Measurements from ENCODE around the gene FGF4. TPM values are rescaled to one million over a fixed set of nuclear protein-coding genes. Genes with fewer than 3 reads are reported as not detected.

Gene FGF4
- total RNA-seq, 2 donors from 2014 or later = 0.27 to 3.5 TPM

- H3K9me3 Mint-ChIP-seq = no peaks in the 10 kb centered on the region
- peak; percentile 70 for TF ChIP-seq CTCF (conservative IDR thresholded peaks at IDR 0.05)
- no peaks in the 10 kb centered on the region for H3K36me3 Mint-ChIP-seq (ENCODE audit: low read depth)
- Histone ChIP-seq H3K4me3 (ENCODE audit: low read length) (no peak overlapping the region), H3K27ac (ENCODE audit: low read depth, low read length) (no peak overlapping the region), H3K4me1 (ENCODE audit: control insufficient read depth, insufficient read depth, low read length) (no peaks in the 10 kb centered on the region), H3K36me3 (ENCODE audit: control insufficient read depth, insufficient read depth, low read length) (no peaks in the 10 kb centered on the region), H3K9ac (ENCODE audit: extremely low read depth, low read length, poor library complexity, severe bottlenecking) (no peak overlapping the region), H3K9me3 (ENCODE audit: control insufficient read depth, low read length) (no peaks in the 10 kb centered on the region), H3K27me3 (ENCODE audit: control insufficient read depth, insufficient read depth, low read length, poor library complexity, severe bottlenecking) (peaks cover 15% of the 10 kb centered on the region)
- no peaks in the 10 kb centered on the region for H3K4me1 Mint-ChIP-seq
- H3K4me3 Mint-ChIP-seq = no peak overlapping the region
- WGBS, 2 experiments (ENCODE audit: insufficient coverage in 1 of 2, insufficient read length in 1 of 2) = 77 to 80% methylated on average over 3 to 9 of the region's 9 CpGs
- peak; percentile 75 for DNase-seq
- no peak overlapping the region for H3K27ac Mint-ChIP-seq
- peaks cover 14% of the 10 kb centered on the region for H3K27me3 Mint-ChIP-seq (ENCODE audit: insufficient read depth)
Observed at GRCh38 chr11:69721745-69722144, 53.4 kb downstream of the FGF4 start.

GRCh38 chr11:69721106-69721505, 54.0 kb downstream of the FGF4 start:
- DNase-seq = peak; percentile 48
- no peak for TF ChIP-seq CTCF (conservative IDR thresholded peaks at IDR 0.05)
- H3K27ac ChIP-seq (ENCODE audit: low read depth, low read length) = no peak overlapping the region
- H3K9me3 ChIP-seq (ENCODE audit: control insufficient read depth, low read length) = no peaks in the 10 kb centered on the region
- no peaks in the 10 kb centered on the region for H3K36me3 ChIP-seq (ENCODE audit: control insufficient read depth, insufficient read depth, low read length)
- H3K4me1 ChIP-seq (ENCODE audit: control insufficient read depth, insufficient read depth, low read length) = no peaks in the 10 kb centered on the region
- WGBS, 2 experiments (ENCODE audit: insufficient coverage in 1 of 2, insufficient read length in 1 of 2) = 81 to 85% methylated on average over 14 of the region's 14 CpGs
- Mint-ChIP-seq H3K4me1 (no peaks in the 10 kb centered on the region), H3K9me3 (no peaks in the 10 kb centered on the region), H3K27ac (no peak overlapping the region), H3K36me3 (ENCODE audit: low read depth) (no peaks in the 10 kb centered on the region), H3K27me3 (ENCODE audit: insufficient read depth) (peaks cover 14% of the 10 kb centered on the region), H3K4me3 (no peak overlapping the region)
- H3K4me3 ChIP-seq (ENCODE audit: low read length) = no peak overlapping the region
- no peak overlapping the region for H3K9ac ChIP-seq (ENCODE audit: extremely low read depth, low read length, poor library complexity, severe bottlenecking)
- H3K27me3 ChIP-seq (ENCODE audit: control insufficient read depth, insufficient read depth, low read length, poor library complexity, severe bottlenecking) = peaks cover 15% of the 10 kb centered on the region

Other genes with a start within 250 kb of the FGF4 start
- 100 to 1,000 TPM in 1 of 2 donors, 10 to 100 TPM in 1; 65.7 to 214 TPM for gene CCND1, start 134.2 kb downstream of the FGF4 start, total RNA-seq
- 10 to 100 TPM; 23.2 to 32.2 TPM for gene LTO1, start 100.0 kb downstream of the FGF4 start, total RNA-seq
- under 1 TPM; 0.37 to 0.40 TPM for gene FGF19, start 71.3 kb downstream of the FGF4 start, total RNA-seq
- gene FGF3, start 44.1 kb upstream of the FGF4 start, total RNA-seq = not detected